K562 (cell line): ENCODE measurements around the gene AFAP1.

Experiments used
- EZH2 ChIP-seq: IDR thresholded peaks from 2 replicates; pipeline ENCODE4 v1.6.1; 2012; ENCODE audit warnings: low read depth, mild to moderate bottlenecking, inconsistent platforms, low read length, borderline replicate concordance
- MBD2 ChIP-seq: sonication (generic); IDR thresholded peaks from 2 replicates; pipeline ENCODE4 v1.6.1; 2016; ENCODE audit warnings: low read depth, borderline replicate concordance
- SMAD4 ChIP-seq: fragments of 250-450 bp; sonication (Bioruptor Pico); conservative IDR thresholded peaks from 2 replicates; pipeline ENCODE4 v1.8.0; 2021; ENCODE audit warnings: inconsistent platforms, mild to moderate bottlenecking, moderate library complexity
- SMARCB1 ChIP-seq: IDR thresholded peaks from 2 replicates; pipeline ENCODE4 v1.6.1; 2011; ENCODE audit warnings: improper control_type of control experiment, low read depth; ENCODE audit not compliant: insufficient read length
- SMC3 ChIP-seq: conservative IDR thresholded peaks from 2 replicates; pipeline ENCODE4 v1.6.1; 2011; ENCODE audit warnings: low read depth, low read length, improper control_type of control experiment; ENCODE audit not compliant: insufficient read depth
- ZNF347 ChIP-seq: fragments of 450-650 bp; formaldehyde crosslinking; IDR thresholded peaks from 2 replicates; pipeline ENCODE4 v1.4.0; 2020; ENCODE audit warnings: low read depth, mild to moderate bottlenecking, moderate library complexity

DNA sequence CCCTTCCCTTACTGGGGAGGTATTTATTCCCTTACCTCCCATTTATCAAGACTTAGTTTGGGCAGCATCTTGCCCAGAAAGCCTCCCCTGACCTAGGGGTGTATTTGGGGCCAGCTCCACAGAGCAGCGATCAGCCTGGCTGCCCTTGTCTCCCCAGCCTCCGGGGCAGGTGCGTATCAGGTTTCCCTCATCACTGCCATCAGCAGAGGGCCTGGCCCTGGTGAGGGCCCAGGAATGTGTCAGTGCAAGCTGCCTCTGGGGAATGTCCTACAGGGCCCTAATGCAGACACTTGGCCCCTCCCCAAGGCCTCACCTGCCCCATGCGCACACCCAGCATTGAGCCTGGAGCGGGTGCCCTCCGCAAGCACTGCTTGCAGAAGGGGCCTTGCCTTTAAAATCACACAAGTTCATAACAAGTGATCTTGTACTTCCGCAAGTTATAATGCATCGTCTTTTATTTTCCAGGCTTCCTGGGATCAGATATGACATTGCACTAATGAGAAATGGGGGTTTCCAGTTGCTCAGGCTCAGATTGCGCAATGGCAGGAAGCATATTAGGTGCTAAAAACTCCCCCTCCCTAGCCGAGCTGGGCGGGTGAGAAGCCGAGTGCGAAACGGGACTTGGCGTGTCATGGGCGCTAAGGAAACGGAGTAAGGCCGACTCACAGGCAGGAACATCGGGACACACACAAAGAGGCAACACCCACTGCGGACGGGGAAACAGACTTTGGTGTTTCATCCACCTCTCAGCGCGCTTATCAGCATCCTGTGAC lies 25.4 kb upstream of the AFAP1 start:
- TF ChIP-seq SMARCB1 (no peak), EZH2 (no peak), SMC3 (no peak), MBD2 (no peak), SMAD4 (CRISPR knock-in tag) (no peak), ZNF347 (CRISPR knock-in tag) (no peak)
